ENCODE measurements around the gene CSNK1A1.
"Not testable (repeated sequence)": the region's sequence is repeated elsewhere in the genome, so short reads cannot be mapped to it uniquely, and the experiment has no call there.

Gene CSNK1A1

DNA sequence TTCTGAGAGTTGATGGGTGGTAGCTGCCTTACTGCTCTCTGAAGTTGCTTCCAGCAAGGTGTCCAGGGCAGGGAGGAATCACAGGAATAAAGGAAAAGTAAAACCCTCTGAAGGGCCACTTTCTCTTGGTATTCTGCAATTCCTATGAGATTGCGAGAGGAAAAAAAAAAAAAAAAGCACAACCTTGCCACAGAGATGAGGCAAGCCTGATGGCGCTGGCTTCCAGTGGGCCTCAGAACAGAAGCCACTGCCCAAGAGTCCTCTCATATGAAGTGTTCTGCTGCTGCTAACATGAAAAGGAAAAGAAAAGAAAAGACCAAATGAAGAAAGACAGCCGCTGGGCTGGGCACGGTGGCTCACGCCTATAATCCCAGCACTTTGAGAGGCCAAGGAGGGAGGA, 91.3 kb downstream of the CSNK1A1 start:
- DNase-seq (ENCODE audit: low spot score), result no peak
- FAIRE-seq, result no peak

DNA sequence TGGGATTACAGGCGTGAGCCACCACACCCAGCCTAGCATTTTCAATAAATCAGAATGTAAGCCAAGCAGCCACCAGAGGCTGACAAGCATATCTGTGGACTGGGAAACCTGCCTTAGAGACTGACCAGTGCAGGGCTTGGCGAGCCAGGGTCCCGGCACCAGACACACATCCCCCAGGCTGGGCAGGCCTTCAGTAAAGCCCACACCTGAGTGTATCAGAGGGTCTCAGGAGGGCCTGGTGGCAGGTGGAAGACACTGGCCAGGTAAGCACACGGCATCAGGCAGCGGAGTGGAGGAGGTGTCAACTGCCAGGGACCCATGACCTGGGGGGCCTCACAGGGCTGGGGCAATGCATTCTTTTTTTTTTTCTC, 93.9 kb downstream of the CSNK1A1 start:
- FAIRE-seq, result no peak

DNA sequence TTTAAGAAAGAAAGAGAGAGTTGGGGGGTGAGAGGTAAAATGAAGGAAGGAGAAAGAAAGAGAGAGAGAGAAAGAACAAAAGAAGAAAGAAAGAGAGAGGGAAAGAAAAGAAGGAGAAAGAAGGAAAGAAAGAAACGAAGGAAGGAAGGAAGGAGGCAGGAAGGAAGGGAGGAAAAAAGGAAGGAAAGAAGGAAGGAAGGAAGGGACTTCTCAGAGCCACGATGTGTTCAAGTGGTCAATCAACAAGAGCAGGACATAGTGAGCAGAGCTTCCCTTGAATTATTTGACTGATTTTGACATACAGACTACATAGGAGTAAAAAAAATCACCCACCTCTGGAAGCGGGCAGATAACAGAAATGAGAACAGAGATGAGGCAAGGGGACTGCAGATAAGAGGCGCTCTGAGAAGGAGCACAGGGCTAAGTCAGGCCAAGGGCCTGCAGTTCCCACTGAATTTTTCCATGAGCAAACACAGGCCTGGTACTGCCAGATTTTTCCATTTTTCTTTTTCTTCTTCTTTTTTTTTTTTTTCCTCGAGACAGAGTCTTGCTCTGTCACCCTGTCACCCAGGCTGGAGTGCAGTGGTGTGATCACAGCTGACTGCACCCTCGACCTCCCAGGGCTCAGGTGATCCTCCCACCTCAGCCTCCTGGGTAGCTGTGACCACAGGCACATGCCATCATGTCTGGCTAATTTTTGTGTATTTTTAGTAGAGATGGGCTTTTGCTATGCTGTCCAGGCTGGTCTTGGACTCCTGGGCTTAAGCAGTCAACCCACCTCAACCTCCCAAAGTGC, 94.4 kb downstream of the CSNK1A1 start:
- FAIRE-seq, result no peak
- no peak for DNase-seq (ENCODE audit: low spot score)

More for the DNA sequence above, 93.9 kb downstream of the CSNK1A1 start:
- DNase-seq (ENCODE audit: low spot score), result no peak

DNA sequence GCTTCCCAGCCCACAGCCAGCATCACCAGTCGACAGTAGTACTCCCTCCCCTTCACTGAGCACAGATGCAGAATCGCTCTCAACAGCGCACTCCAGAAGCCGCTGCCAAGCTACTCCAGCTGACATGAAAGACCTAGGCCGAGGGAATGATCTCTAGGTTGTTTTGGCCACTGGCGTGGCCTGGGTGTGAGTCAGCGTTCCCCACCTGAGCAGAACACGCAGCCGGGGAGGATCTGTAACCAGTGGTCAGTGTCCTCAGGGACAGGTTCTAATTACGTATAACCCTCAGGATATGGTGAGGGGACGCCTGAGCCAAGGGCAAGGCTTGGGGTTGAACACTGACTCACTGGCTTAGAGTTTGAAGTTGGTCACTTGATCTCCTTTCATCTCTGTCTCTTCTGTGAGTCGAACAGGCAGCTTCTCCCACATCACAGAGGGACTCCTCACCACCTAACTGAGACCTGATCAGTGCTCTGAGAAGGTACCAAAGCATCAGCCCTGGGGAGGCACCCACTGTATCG, 95.3 kb downstream of the CSNK1A1 start:
- DNase-seq (ENCODE audit: low spot score), result peak; percentile 59
- FAIRE-seq, result no peak

DNA sequence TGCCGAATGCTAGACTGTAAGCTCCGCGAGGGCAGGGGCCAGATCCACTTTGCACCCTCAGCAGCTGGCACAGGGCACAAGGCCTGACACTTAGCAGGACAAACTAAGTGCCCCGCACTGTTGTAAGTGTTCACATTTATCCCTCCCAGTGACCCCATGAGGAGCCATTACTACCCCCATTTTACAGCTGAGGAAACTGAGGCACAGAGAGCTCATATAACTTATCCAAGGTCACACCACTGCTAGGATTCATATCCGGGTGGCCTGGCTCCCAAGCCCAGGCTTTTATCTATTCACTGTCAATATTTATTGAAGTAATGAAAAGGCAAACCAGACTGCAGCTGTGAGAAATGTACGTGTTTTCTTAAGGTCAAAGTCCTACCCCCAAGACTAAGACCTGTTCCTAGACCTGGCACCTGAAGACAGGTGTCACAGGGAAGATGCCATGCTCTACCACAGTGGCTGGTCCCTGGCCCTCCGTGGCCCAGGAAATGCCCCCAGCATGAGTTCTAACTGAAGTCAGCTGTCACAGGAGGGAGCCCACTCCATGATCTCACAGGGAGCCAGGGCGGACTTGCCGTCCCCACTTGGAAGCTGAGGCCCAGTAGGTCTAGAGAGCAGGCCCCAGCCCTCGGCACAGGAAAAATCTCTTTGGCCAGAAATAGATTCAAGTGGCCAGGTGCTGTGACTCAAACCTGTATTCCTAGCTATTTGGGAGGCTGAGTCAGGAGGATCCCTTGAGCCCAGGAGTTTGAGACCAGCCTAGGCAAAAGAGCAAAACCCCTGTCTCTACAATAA, 97.4 kb downstream of the CSNK1A1 start:
- no peak for DNase-seq (ENCODE audit: low spot score)
- FAIRE-seq, result no peak

DNA sequence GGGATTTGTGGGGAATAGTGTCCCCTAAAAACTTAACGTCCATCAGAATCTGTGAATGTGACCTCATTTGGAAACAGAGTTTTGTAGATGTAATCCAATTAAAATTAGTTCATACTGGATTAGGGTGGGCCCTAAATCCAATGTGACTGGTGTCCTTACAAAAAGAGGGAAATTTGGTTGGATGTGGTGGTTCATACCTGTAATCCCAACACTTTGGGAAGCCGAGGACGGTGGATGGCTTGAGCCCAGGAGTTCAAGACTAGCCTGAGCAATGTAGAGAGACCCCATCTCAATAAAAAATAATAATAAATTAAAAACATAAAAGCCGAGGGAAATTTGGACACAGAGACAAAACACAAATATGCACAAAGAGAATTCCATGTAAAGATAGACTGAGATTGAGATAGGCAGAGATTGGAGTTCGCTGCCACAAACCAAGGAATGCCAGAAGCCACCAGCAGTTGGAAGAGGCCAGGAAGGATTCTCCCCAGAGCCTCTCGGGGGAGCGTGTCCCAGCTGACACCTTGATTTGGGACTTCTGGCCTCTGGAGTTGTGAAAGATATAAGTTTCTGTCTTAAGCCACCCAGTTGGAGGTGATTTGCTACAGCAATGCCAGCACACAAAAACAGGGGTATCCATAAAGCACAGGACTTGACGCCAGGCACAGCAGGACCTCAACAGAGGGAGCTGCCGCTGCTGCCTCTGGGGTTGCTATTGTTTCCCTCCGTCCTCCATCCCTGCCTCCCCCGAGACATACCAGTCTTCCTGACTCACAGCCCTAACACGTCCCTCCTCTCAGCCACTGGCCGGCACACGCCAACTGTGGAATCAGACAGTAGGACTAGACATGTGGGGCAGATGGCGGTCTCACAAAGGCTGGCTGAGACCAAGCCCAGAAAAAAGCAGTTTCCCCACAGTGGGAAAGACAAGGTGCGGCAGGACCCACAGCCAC, 98.3 kb downstream of the CSNK1A1 start:
- DNase-seq (ENCODE audit: low spot score) (peak; percentile 85), FAIRE-seq (peak; percentile 44)

DNA sequence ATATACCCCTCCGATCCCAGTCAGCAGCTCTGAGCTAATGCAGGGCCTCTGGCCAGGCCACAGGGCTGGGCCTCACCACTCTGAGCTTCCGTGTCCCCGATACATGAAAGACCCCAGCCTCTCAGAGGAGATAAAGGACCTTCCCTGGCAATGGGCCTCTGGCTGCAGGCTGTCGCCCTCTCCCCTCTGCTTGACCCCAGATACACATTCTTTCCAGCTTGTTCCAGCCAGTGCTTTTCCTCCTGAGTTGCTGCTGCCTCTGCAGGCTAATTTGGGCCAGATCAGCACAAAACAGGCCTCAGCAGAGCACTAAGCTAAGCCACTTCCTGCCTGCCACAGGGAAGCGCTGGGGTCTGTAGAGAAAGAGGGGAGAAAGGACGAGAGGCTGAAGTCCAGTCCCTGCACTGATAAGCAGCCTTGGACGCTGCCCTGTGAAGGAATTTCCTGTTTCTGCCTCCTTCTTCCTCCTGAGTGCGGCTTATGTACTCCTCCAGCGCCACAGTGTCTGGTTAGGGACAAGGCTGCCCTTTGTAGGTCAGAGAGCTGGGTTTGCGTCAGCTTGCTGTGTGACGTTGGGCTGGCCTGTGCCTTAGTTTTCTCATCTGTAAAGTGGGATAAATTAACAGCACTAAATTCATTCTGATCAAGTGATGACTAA, 99.1 kb downstream of the CSNK1A1 start:
- FAIRE-seq (no peak), DNase-seq (ENCODE audit: low spot score) (peak; percentile 48)

DNA sequence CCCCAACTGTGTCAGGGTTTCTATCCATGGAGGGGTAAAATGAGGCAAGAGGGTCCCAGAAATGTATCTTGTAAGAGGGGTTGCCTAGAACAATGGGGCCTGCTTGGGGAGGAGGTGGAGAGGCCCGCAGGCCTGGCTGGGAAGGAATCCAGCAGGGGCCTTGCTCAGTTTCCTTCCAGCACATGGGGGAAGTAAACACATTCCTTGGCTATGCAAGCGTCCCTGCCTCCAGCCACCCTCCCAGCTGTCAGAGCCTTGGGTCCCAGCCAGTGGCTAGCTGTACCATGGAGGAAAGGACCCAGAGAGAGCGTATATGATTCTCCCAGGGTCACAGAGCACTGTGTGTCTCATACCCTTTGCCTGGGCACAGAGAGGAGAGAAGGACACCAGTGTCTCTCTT, 101.0 kb downstream of the CSNK1A1 start:
- no peak for DNase-seq (ENCODE audit: low spot score)
- FAIRE-seq, result no peak

DNA sequence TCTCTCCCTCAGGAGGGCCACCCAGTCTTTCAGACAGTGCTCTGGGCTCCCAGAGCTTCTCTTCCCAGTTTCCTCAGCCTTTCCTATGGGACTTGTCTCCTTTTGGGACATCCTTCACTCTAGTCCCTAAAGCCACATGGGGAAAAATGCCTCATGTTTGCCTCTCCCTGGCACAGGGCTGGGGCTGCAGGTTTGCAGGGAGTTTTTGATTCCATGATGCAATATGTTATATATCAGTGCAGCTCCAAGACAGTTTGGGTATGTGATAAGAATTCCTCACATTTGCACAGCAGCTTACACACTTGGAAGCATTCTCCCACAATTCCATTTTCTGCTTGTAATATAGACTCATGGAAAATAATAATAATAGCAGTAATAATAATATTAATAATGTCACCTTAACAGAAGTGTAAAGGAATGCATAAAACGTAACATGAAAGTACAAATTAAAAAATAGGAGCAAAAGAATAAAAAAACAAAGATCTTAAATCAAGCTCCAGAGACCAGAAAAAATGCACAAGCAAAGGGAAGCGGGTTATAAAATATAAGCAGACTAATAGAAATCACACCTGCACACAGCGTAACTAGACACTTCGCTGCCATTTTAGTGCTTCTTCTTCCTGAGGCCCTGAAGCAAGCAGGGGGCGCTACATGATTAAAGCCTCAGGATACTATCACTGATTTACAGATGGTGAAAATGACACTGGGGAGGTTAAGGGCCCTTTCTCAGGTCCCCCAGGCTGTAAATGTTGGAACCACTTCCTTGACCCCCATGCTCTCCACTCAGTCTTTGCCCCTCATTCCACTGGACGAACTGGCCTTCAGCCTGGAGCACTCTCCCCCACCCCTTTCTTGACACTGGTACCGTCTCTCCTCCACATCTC, 102.2 kb downstream of the CSNK1A1 start:
- FAIRE-seq (no peak), DNase-seq (ENCODE audit: low spot score) (no peak)

DNA sequence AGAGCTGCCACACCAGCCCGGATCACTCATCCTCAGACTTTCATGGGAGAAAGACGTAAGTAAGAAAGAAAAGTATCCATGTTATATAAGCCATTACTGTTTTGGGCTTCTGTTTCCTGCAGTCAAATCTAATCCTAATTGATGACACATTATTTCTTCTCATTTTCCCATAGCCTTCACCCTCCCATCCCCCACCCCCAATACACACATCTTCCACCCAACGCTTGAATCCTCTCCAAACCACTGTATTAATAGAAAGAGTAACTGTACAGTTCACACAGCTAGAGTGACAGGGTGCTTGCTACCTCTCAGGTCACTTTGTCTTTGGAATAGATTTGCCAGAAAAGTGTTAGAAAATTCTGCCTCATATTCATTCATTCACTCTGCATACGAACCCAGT, 102.8 kb downstream of the CSNK1A1 start:
- DNase-seq (ENCODE audit: low spot score) (no peak), FAIRE-seq (no peak)

DNA sequence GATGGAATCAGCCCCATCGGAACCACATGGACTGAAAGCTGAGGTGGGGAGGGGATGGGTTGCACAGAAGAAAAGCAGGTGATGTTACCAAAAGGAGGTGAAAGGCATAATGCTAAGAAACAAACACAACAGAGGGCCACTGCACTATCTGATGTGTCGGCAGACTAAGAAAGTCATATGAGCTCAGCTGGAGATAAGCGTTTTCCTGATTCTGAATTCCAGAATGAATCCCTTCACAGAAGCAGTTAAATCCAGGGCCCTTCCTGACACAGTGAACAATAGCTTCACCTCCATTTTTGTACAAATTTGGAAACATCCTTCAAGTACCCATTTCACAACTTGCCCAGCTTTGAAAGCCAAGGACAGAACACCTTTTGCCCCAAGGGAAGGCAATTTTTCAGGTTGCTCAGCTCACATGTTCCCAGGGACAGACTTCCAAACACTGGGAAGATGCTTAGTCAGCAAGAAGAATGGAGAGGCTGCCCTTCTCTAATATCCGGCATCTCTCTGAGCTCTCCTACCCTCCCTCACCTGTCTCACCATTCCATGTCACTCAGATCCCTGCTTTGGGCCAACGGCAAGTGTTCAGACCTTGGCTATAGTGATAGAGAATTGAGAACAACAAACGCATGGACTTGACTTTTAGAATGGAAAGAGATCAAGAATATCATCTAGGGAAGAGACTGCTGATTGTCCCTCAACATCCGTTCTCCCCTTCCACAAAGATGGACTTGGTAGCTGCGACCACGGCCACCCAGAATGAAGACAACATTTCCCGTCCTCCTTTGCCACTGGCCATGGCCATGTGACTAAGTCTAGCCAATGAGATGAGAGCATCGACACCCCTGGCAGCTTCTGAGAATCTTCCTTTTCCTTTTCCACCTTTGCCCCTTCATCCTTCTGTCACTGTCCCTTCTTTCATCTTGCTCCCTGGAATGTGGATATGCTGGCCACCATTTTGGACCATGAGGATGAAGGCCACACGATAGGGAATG, 103.6 kb downstream of the CSNK1A1 start:
- DNase-seq (ENCODE audit: low spot score), result no peak
- no peak for FAIRE-seq

DNA sequence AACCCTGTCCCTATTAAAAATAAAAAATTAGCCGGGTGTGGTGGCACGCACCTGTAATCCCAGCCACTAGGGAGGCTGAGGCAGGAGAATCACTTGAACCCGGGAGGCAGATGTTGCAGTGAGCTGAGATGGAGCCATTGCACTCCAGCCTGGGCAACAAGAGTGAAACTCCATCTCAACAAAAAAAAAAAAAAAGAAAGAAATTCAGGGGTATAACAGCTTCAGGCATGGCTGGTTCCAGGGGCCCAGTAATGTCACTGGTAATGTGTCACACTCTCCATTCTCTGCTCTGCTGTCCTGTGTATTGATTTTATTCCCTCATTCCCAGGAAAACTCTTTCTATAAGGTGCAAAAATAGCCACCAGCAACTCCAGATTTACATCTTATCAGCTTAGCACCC, 104.4 kb downstream of the CSNK1A1 start:
- not testable (repeated sequence) for FAIRE-seq

DNA sequence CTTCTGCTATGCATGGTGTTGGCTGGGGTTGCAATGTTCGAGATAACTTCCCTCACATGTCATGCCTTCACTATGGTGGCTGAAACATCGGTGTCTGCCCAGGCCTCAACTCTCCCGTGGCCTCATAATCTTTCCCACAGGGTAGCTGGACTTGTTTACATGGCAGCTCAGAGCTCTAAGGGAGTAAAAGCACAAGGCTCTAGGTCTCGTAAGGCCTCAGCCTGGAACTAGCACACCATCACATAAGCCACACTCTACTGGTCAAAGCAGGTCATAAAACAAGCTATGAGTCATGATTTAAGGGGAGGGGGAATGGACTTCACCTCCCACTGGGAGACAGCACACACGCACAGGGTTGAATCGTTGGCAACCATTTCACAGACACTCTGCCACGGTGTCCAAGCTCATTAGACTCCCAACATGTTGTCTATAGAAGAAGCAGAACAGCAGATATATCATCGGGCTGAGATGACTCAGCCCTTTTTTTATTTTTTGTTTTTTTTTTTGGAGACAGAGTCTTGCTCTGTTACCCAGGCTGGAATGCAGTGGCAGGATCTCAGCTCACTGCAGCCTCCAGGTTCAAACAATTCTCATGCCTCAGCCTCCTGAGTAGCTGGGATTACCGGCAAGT, 105.4 kb downstream of the CSNK1A1 start:
- DNase-seq (ENCODE audit: low spot score), result peak; percentile 77
- FAIRE-seq, result peak; percentile 68

More for the DNA sequence above, 104.4 kb downstream of the CSNK1A1 start:
- not testable (repeated sequence) for DNase-seq (ENCODE audit: low spot score)

DNA sequence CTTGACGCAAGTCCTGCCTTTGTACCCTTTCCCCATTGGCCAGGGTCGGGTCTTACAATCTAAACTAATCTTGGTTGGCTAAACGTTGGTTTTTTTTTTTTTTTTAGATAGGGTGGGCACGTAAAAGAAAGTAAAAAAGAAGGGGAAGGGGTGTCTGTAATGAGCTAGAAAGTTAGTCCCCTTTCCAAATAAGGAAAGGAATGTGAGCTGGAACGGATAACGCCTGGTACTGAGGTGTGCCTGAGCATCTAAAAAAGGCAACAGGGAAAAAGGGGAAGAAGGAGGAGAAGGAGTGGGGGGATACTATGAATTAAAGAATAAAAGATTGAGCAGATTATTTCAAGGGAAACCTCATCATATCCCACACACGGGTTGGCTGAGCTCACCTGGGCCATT, 105.9 kb downstream of the CSNK1A1 start:
- no peak for DNase-seq (ENCODE audit: low spot score)
- no peak for FAIRE-seq

DNA sequence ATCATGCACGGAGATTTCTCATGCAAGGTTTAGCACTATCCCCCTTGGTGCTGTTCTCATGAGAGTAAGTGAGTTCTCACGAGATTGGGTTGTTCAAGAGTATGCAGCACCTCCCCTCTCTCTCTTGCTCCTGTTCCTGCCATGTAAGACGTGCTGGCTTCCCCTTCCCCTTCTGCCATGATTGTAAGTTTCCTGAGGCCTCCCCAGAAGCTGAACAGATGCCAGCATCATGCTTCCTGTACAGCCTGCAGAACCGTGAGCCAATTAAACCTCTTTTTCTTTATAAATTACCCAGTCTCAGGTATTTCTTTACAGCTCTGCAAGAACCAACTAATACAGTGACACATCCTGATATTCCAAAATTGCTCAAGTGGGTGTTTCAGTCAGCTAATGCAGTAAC, 106.8 kb downstream of the CSNK1A1 start:
- FAIRE-seq; DNase-seq (ENCODE audit: low spot score): not testable (repeated sequence)

DNA sequence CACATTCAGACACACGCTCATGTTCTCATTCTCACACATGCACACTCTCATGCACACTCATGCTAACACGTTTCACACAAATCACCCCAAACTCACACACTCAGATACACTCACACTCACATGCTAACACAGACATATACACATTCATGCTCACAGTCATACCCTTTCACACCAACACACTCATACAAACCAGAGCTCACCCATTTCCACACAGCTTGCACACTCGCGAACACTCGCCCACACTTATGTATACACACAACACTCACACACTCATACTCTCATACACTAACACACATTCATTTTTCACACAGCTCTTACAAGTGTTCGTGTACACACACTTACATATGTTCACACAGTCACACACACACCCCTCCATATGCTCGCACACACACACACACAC, 108.0 kb downstream of the CSNK1A1 start:
- no peak for FAIRE-seq
- DNase-seq (ENCODE audit: low spot score), result no peak

DNA sequence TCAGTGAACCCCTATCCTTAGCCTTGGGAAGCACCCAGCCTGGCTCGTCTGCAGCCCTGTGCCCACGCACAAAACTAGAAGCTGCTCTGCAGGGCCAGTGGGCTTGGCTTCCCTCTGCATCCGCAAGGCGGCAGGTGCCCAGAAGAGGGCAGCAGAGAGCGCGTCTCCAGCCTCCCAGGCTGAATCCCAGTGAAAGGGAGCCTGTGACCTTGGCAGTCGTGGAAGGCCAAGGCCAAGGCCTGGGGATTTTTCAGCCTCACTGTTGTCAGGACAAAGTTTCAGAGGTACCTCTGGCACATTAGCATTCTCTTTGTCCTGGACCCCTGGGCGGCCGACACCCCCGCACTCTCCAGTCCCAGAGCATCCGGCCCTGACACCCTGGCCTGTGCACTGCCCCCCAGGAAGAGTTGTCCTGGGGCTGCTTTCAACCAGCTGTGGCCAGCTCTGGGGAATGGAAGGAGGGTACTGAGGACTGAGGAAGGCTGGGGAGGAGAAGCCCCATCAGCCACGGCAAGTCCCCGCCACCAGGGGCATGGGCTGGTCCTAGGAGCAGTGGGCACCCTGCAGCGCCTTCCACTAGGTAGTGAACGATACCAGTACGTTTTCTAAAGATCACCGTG, 108.6 kb downstream of the CSNK1A1 start:
- DNase-seq (ENCODE audit: low spot score), result peak; percentile 84

More for the DNA sequence above, 108.6 kb downstream of the CSNK1A1 start:
- FAIRE-seq, result no peak
